ENCODE results near the gene STAP1. TPM values are rescaled to one million over a fixed set of nuclear protein-coding genes. Genes with fewer than 3 reads are reported as not detected.
"Not testable (repeated sequence)": the region's sequence is repeated elsewhere in the genome, so short reads cannot be mapped to it uniquely, and the experiment has no call there.

Gene STAP1
- total RNA-seq, 4 donors from 2014 or later = 0.59 to 0.90 TPM; not detected in 2

DNA sequence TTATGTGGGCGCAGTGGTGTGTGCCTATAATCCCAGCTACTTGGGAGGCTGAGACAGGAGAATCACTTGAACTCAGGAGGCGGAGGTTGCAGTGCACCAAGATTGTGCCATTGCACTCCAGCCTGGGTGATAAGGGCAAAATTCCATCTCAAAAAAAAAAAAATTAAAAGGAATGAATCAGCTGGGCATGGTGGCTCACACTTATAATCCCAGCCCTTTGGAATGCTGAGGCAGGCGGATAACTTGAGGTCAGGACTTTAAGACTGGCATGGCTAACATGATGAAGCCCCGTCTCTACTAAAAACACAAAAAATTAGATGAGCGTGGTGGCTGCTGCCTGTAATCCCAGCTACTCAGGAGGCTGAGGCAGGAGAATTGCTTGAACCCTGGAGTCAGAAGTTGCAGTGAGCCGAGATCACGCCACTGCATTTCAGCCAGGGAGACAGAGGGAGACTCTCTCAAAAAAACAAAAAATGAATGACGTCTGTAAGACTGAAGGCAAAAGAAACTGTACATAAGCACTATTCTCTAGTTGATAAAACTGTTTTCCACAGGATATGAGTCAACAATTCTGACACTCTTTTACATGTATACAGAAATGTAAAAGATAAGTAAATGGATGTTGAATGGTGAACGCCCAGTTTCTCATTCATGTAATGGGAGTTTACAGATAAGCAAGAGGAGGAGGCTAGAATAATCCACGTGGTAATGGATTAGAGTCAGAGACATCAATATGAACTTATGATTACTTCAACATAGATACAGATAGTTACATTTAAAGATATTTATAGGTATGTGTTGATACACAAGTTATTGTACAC is 35.5 kb upstream of the STAP1 start:
- Histone ChIP-seq H3K27ac (no peak overlapping the region), H3K9me3 (no peaks in the 10 kb centered on the region), H3K36me3 (no peaks in the 10 kb centered on the region), H3K4me1 (no peaks in the 10 kb centered on the region), H3K4me3 (no peak overlapping the region), H3K27me3 (no peaks in the 10 kb centered on the region)
- no peak for DNase-seq
- TF ChIP-seq, protein P1, sequence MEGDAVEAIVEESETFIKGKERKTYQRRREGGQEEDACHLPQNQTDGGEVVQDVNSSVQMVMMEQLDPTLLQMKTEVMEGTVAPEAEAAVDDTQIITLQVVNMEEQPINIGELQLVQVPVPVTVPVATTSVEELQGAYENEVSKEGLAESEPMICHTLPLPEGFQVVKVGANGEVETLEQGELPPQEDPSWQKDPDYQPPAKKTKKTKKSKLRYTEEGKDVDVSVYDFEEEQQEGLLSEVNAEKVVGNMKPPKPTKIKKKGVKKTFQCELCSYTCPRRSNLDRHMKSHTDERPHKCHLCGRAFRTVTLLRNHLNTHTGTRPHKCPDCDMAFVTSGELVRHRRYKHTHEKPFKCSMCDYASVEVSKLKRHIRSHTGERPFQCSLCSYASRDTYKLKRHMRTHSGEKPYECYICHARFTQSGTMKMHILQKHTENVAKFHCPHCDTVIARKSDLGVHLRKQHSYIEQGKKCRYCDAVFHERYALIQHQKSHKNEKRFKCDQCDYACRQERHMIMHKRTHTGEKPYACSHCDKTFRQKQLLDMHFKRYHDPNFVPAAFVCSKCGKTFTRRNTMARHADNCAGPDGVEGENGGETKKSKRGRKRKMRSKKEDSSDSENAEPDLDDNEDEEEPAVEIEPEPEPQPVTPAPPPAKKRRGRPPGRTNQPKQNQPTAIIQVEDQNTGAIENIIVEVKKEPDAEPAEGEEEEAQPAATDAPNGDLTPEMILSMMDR (IDR thresholded peaks at IDR 0.05) = no peak
- no peak for TF ChIP-seq POLR2A (IDR thresholded peaks at IDR 0.05)
- intact Hi-C loops (cut with DNase I; ENCODE audit: low total_unique reads) = no loop called here

DNA sequence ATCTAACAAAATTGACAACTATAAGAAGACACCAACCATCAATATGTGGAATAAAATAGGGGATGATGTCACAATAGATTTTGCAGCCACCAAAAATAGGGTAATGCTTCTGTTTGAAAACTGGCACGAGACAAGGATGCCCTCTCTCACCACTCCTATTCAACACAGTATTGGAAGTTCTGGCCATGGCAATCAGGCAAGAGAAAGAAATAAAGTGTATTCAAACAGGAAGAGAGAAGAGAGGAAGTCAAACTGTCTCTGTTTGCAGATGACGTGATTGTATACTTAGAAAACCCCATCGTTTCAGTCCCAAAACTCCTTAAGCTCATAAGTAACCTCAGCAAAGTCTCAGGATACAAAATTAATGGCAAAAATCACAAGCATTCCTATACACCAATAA is 34.4 kb upstream of the STAP1 start:
- intact Hi-C loops (cut with DNase I; ENCODE audit: low total_unique reads); H3K27ac ChIP-seq; H3K4me3 ChIP-seq; H3K9me3 ChIP-seq; H3K4me1 ChIP-seq; H3K27me3 ChIP-seq; H3K36me3 ChIP-seq; DNase-seq: not testable (repeated sequence)

DNA sequence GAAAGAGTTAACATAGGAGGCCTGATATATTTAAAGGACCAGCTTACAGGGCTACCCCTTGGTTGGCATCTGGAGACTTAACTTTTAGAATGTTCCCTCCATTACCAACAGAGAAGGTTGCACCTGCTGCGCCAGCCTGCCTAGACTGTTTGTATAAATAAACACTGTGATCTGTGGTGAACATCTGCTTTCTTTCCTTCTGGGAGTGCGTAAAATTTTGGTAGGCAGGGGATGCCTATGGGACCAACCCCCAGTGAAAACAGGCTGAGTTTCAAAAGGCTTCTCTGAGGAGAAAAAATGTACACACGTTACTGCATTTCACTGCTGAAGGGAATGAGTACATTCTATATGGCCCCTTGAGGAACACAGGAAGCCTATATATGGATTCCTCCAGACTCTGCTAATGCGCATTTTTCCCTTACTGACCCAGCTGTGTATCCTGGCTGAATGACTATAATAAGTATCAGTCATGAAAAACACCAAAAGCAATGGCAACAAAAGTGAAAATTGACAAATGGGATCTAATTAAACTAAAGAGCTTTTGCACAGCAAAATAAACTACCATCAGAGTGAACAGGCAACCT is 27.1 kb upstream of the STAP1 start:
- no peak for TF ChIP-seq POLR2A (IDR thresholded peaks at IDR 0.05)
- TF ChIP-seq, protein P1 (IDR thresholded peaks at IDR 0.05) = no peak
- H3K36me3 ChIP-seq = no peaks in the 10 kb centered on the region

DNA sequence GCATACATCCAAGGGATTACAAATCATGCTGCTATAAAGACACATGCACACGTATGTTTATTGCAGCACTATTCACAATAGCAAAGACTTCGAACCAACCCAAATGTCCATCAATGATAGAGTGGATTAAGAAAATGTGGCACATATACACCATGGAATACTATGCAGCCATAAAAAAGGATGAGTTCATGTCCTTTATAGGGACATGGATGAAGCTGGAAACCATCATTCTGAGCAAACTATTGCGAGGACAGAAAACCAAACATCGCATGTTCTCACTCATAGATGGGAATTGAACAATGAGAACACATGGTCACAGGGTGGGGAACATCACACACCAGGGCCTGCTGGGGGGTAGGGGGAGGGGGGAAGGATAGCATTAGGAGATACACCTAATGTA is 26.1 kb upstream of the STAP1 start:
- DNase-seq; H3K27me3 ChIP-seq; intact Hi-C loops (cut with DNase I; ENCODE audit: low total_unique reads); H3K9me3 ChIP-seq; H3K4me3 ChIP-seq; H3K27ac ChIP-seq; H3K4me1 ChIP-seq; H3K36me3 ChIP-seq: not testable (repeated sequence)

More for the DNA sequence above, 27.1 kb upstream of the STAP1 start:
- intact Hi-C loops (cut with DNase I; ENCODE audit: low total_unique reads) = no loop called here
- no peaks in the 10 kb centered on the region for H3K9me3 ChIP-seq
- no peak for DNase-seq
- no peaks in the 10 kb centered on the region for H3K27me3 ChIP-seq
- H3K4me3 ChIP-seq = no peak overlapping the region
- no peaks in the 10 kb centered on the region for H3K4me1 ChIP-seq
- no peak overlapping the region for H3K27ac ChIP-seq

DNA sequence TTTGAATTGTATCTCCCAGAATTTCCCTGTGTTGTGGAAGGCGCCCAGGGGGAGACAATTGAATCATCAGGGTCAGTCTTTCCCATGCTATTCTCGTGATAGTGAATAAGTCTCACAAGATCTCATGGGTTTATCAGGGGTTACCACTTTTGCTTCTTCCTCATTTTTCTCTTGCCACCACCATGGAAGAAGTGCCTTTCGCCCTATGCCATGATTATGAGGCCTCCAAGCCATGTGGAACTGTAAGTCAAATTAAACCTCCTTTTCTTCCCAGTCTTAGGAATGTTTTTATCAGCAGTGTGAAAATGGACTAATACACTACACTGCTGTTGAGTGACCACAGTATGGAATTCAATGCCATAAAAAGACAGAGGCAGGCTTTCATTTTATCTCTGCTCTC is 25.4 kb upstream of the STAP1 start:
- H3K36me3 ChIP-seq = no peaks in the 10 kb centered on the region
- no peaks in the 10 kb centered on the region for H3K9me3 ChIP-seq
- intact Hi-C loops (cut with DNase I; ENCODE audit: low total_unique reads) = no loop called here
- H3K4me1 ChIP-seq = no peaks in the 10 kb centered on the region
- H3K27me3 ChIP-seq = no peaks in the 10 kb centered on the region
- DNase-seq = no peak
- H3K27ac ChIP-seq = no peak overlapping the region
- TF ChIP-seq POLR2A (IDR thresholded peaks at IDR 0.05) = no peak
- TF ChIP-seq, protein P1 (IDR thresholded peaks at IDR 0.05) = no peak
- no peak overlapping the region for H3K4me3 ChIP-seq

DNA sequence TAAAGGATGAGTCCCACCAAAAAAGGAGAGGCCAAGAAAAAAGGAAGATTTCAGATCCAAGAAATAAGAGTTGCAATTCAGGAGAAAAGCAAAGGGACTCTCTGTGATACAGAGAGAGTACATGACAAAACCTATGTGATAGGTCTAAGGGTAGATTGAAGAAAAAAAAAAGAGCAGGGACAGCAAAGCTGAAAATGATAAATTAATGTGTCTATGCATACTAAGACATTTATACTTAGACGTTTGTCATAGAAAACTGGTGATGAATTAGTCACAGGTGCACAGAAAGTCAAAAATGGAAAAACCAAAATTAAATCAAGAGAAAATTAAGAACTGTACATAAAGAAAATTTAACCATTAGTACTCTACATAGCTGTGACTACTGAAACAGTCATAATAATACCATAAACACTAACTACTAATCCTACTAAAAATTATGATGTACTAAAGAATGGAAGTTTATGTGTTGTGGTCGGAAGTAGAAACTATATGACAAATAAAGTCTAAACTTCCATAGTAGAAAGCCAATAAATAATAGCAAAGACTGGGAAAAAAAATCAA is 23.2 kb upstream of the STAP1 start:
- DNase-seq = no peak
- Histone ChIP-seq H3K27ac (no peak overlapping the region), H3K4me1 (no peaks in the 10 kb centered on the region), H3K27me3 (no peaks in the 10 kb centered on the region), H3K9me3 (no peaks in the 10 kb centered on the region), H3K4me3 (no peak overlapping the region), H3K36me3 (no peaks in the 10 kb centered on the region)
- intact Hi-C loops (cut with DNase I; ENCODE audit: low total_unique reads) = no loop called here
- TF ChIP-seq POLR2A (IDR thresholded peaks at IDR 0.05) = no peak
- TF ChIP-seq, protein P1 (IDR thresholded peaks at IDR 0.05) = no peak
